ENCODE results near the gene FBXL16.

Gene FBXL16

DNA sequence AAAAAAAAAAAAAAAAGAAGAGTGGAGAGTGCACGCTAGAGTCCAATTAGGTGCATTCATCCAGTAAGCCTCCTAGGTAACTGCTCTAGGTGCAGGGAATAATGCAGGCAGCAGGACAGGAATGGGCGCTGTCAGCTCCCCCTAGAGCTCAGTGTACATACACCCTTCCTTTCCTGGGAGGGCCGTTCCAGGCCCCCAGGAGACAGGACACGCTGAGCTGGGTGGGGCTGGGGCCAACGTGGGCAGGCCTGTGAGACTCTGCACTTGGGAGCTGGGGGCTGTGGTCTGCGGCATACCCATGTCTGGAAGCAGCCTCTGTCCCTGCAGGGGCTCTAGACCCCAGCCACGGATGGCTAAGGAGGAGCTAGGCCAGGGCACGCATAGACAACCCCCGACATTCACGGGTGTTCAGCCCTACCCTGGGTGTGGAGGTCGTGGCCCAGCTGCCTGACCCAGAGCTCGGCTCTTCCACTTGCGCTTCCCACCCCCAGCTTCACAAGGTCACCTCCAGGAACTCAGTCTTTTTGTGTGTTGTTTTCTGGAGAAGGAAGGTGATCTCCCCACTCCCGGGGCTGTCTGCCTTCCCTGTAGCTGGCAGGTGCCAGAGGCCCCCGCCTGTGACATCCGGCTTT lies 14.3 kb upstream of the FBXL16 start:
- Histone ChIP-seq H3K4me1 (ENCODE audit: control insufficient read depth, insufficient read depth, low read length) (peaks cover 9% of the 10 kb centered on the region), H3K9me3 (ENCODE audit: control insufficient read depth, insufficient read depth, low read depth, low read length) (no peaks in the 10 kb centered on the region), H3K36me3 (ENCODE audit: control insufficient read depth in 2 of 2, insufficient read depth in 1 of 2, low read length in 2 of 2) (peaks cover 0 to 12% of the 10 kb centered on the region in 2 experiments; a peak in 1 of 3 replicates), H3K4me3 (ENCODE audit: low read depth, low read length) (peak overlapping the region; percentile 66), H3K27ac (ENCODE audit: extremely low read depth, low read depth, low read length) (peak overlapping the region; percentile 94; the same call in 1 of the 2 replicates)
- ChIA-PET POLR2A (interaction anchor here (0.5 to 2.8 kb wide), 19 partner anchors 8 to 1330 kb away, joined by 3 to 25 read pairs (median 6); partner anchors contain the start of genes CHTF18, CIAO3, JPT2 and RPUSD1), CTCF (interaction anchor here (0.6 to 5.7 kb wide), 12 partner anchors 8 to 420 kb away, joined by 3 to 34 read pairs (median 4); partner anchors contain the start of genes CHTF18, CIAO3, GNG13 and RPUSD1)
- TF ChIP-seq ZIC2 (tag by site-specific recombination; IDR thresholded peaks at IDR 0.05), result no peak
- no peak for TF ChIP-seq TCF7L2 (IDR thresholded peaks at IDR 0.05; ENCODE audit: borderline replicate concordance, low read depth, low read length)
- TF ChIP-seq ZBTB48 (tag by site-specific recombination; IDR thresholded peaks at IDR 0.05), result no peak
- no peak for TF ChIP-seq ZBTB1 (tag by site-specific recombination; IDR thresholded peaks at IDR 0.05)
- no peak for TF ChIP-seq ZNF175 (tag by site-specific recombination; IDR thresholded peaks at IDR 0.05)
- TF ChIP-seq, protein P1, sequence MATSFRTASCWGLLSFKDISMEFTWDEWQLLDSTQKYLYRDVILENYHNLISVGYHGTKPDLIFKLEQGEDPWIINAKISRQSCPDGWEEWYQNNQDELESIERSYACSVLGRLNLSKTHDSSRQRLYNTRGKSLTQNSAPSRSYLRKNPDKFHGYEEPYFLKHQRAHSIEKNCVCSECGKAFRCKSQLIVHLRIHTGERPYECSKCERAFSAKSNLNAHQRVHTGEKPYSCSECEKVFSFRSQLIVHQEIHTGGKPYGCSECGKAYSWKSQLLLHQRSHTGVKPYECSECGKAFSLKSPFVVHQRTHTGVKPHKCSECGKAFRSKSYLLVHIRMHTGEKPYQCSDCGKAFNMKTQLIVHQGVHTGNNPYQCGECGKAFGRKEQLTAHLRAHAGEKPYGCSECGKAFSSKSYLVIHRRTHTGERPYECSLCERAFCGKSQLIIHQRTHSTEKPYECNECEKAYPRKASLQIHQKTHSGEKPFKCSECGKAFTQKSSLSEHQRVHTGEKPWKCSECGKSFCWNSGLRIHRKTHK (tag by site-specific recombination; IDR thresholded peaks at IDR 0.05), result no peak
- TF ChIP-seq ZNF658 (tag by site-specific recombination; IDR thresholded peaks at IDR 0.05), result no peak
- no peak for TF ChIP-seq ZNF830 (tag by site-specific recombination; IDR thresholded peaks at IDR 0.05; ENCODE audit: low read depth)
- TF ChIP-seq ZNF302 (tag by site-specific recombination; IDR thresholded peaks at IDR 0.05; ENCODE audit: low read depth), result no peak
- TF ChIP-seq ZNF341 (tag by site-specific recombination; IDR thresholded peaks at IDR 0.05; ENCODE audit: low read depth), result peak; percentile 97
- TF ChIP-seq ZNF157 (tag by site-specific recombination; IDR thresholded peaks at IDR 0.05), result no peak
- TF ChIP-seq ZNF768 (tag by site-specific recombination; IDR thresholded peaks at IDR 0.05), result no peak
- TF ChIP-seq ZNF660 (tag by site-specific recombination; IDR thresholded peaks at IDR 0.05), result no peak
- no peak for TF ChIP-seq EGR2 (tag by site-specific recombination; IDR thresholded peaks at IDR 0.05; ENCODE audit: low read depth)
- TF ChIP-seq ZNF366 (tag by site-specific recombination; conservative IDR thresholded peaks at IDR 0.05), result no peak
- no peak for TF ChIP-seq ZNF473 (tag by site-specific recombination; IDR thresholded peaks at IDR 0.05)
- no peak for TF ChIP-seq ZNF37A (tag by site-specific recombination; IDR thresholded peaks at IDR 0.05)
- no peak for TF ChIP-seq ZNF169 (tag by site-specific recombination; IDR thresholded peaks at IDR 0.05)
- no peak for TF ChIP-seq ZNF292 (tag by site-specific recombination; IDR thresholded peaks at IDR 0.05; ENCODE audit: borderline replicate concordance, low read depth)
- no peak for TF ChIP-seq ZSCAN30 (tag by site-specific recombination; IDR thresholded peaks at IDR 0.05)
- TF ChIP-seq, protein P2, sequence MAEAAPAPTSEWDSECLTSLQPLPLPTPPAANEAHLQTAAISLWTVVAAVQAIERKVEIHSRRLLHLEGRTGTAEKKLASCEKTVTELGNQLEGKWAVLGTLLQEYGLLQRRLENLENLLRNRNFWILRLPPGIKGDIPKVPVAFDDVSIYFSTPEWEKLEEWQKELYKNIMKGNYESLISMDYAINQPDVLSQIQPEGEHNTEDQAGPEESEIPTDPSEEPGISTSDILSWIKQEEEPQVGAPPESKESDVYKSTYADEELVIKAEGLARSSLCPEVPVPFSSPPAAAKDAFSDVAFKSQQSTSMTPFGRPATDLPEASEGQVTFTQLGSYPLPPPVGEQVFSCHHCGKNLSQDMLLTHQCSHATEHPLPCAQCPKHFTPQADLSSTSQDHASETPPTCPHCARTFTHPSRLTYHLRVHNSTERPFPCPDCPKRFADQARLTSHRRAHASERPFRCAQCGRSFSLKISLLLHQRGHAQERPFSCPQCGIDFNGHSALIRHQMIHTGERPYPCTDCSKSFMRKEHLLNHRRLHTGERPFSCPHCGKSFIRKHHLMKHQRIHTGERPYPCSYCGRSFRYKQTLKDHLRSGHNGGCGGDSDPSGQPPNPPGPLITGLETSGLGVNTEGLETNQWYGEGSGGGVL (tag by site-specific recombination; IDR thresholded peaks at IDR 0.05), result no peak; the same call in 1 of the 2 replicates
- no peak for TF ChIP-seq ZNF324 (tag by site-specific recombination; IDR thresholded peaks at IDR 0.05)
- no peak for TF ChIP-seq SP2 (tag by site-specific recombination; IDR thresholded peaks at IDR 0.05)
- TF ChIP-seq, protein P3, sequence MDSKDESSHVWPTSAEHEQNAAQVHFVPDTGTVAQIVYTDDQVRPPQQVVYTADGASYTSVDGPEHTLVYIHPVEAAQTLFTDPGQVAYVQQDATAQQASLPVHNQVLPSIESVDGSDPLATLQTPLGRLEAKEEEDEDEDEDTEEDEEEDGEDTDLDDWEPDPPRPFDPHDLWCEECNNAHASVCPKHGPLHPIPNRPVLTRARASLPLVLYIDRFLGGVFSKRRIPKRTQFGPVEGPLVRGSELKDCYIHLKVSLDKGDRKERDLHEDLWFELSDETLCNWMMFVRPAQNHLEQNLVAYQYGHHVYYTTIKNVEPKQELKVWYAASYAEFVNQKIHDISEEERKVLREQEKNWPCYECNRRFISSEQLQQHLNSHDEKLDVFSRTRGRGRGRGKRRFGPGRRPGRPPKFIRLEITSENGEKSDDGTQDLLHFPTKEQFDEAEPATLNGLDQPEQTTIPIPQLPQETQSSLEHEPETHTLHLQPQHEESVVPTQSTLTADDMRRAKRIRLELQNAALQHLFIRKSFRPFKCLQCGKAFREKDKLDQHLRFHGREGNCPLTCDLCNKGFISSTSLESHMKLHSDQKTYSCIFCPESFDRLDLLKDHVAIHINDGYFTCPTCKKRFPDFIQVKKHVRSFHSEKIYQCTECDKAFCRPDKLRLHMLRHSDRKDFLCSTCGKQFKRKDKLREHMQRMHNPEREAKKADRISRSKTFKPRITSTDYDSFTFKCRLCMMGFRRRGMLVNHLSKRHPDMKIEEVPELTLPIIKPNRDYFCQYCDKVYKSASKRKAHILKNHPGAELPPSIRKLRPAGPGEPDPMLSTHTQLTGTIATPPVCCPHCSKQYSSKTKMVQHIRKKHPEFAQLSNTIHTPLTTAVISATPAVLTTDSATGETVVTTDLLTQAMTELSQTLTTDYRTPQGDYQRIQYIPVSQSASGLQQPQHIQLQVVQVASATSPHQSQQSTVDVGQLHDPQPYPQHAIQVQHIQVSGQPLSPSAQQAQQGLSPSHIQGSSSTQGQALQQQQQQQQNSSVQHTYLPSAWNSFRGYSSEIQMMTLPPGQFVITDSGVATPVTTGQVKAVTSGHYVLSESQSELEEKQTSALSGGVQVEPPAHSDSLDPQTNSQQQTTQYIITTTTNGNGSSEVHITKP (tag by site-specific recombination; IDR thresholded peaks at IDR 0.05), result peak; percentile 96
- no peak for TF ChIP-seq ZNF585B (tag by site-specific recombination; IDR thresholded peaks at IDR 0.05)
- TF ChIP-seq ZNF701 (tag by site-specific recombination; IDR thresholded peaks at IDR 0.05), result no peak
- no peak for TF ChIP-seq ZNF521 (tag by site-specific recombination; IDR thresholded peaks at IDR 0.05)
- no peak for TF ChIP-seq ZNF530 (tag by site-specific recombination; IDR thresholded peaks at IDR 0.05; ENCODE audit: low read depth)
- TF ChIP-seq, protein P4, sequence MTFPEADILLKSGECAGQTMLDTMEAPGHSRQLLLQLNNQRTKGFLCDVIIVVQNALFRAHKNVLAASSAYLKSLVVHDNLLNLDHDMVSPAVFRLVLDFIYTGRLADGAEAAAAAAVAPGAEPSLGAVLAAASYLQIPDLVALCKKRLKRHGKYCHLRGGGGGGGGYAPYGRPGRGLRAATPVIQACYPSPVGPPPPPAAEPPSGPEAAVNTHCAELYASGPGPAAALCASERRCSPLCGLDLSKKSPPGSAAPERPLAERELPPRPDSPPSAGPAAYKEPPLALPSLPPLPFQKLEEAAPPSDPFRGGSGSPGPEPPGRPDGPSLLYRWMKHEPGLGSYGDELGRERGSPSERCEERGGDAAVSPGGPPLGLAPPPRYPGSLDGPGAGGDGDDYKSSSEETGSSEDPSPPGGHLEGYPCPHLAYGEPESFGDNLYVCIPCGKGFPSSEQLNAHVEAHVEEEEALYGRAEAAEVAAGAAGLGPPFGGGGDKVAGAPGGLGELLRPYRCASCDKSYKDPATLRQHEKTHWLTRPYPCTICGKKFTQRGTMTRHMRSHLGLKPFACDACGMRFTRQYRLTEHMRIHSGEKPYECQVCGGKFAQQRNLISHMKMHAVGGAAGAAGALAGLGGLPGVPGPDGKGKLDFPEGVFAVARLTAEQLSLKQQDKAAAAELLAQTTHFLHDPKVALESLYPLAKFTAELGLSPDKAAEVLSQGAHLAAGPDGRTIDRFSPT (tag by site-specific recombination; IDR thresholded peaks at IDR 0.05), result no peak
- no peak for TF ChIP-seq ZNF621 (tag by site-specific recombination; IDR thresholded peaks at IDR 0.05)
- TF ChIP-seq ZFP69B (tag by site-specific recombination; IDR thresholded peaks at IDR 0.05), result no peak

Measured in HEK293 (cell line).